CD4-positive, alpha-beta T cell treated with Interleukin-6 at 100 ng/mL for 8 hours (primary cell): ENCODE measurements around the gene RAB9A.
"Not testable (repeated sequence)": the region's sequence is repeated elsewhere in the genome, so short reads cannot be mapped to it uniquely, and the experiment has no call there.

Source experiments
- DNase-seq: peaks from one replicate; pipeline ENCODE4 v3.0.0-alpha.2; 2020; ENCODE audit warnings: mixed read lengths, low spot score

Gene RAB9A, protein sequence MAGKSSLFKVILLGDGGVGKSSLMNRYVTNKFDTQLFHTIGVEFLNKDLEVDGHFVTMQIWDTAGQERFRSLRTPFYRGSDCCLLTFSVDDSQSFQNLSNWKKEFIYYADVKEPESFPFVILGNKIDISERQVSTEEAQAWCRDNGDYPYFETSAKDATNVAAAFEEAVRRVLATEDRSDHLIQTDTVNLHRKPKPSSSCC

GRCh38 chrX:13688958-13689740, at the start of gene RAB9A:
TSS of gene RAB9A (plus strand) at chrX:13689128. CDS start at chrX:13708747, 19,619 bp downstream.
- DNase-seq: peak; percentile 74

- not testable (repeated sequence) for DNase-seq
Measured at GRCh38 chrX:13641684-13642083, 47.2 kb upstream of the RAB9A start.

DNA sequence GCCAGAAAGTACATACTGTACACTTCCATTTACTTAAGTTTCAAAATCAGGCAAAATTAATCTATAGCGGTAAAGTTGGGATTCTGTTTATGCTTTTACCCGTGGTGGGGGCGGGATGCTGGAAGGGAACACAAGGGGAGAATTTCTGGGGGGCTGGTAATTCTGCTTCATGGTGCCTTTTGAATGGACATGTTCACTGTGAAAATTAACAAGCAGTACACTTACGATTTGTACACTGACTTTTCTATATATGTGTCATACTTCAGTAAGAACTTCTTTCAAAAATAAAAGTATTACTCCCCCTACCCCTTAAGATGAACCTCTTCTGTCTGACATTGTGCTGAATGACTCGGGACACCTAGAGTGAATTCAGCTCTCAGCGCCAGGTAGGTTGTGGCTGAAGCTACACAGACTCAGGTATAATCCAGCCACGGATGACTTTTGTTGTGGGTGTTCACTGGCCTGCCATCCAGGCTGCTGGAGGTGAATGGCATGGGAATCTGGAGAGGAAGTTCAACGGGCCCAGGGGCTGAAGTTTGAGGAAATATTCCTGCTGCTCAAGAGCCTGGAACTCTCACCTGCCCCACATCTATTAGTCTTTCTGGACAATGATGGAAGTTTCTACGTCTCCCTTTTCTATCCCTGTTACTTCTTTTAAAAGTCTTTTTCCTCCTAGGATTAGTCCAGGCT, 43.3 kb upstream of the RAB9A start:
- no peak for DNase-seq

DNA sequence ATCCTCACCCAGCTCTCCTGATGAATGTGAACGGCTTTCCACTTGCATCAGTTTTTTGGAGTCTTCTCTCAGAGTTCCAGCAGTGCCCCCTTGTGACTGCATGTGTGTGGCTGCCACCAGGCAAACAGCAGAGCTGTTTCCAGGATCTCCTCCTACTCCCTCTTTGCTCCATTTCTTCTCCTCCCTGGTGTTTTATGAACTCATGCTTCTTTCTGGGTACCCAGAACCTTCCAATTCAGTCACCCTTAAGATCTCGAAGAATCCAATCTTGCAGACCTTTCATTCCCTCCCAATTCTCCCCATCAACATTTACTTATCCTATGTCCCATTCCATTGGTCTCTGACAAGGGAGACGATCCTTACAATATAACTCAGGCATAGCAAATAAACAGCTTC, 42.8 kb upstream of the RAB9A start:
- peak; percentile 12 for DNase-seq

DNA sequence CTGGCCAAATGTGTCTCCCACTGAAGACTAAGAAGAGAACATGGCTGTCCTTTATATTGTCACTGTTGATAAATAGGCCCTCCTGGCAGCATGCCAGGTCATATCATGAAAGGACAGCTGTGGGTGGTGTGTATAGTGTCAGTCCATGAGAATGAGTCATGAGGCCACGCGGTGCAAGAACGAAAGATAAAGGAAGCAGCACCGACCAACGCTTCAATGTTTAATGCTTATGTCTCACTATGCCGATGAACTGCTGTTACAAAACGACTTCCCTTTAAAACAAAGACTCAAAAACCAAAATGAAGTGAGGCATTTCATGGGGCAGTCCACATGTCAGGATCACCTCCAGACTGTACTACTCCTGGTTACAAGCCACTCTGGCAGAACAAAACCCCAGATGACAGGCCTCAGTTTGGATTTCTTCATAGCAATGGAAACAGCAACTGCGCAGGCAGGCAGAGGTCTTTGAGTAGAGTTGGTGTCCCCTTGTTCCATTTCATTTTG, 41.2 kb upstream of the RAB9A start:
- peak; percentile 53 for DNase-seq

- not testable (repeated sequence) for DNase-seq
Measured at GRCh38 chrX:13648336-13648735, 40.6 kb upstream of the RAB9A start.

DNA sequence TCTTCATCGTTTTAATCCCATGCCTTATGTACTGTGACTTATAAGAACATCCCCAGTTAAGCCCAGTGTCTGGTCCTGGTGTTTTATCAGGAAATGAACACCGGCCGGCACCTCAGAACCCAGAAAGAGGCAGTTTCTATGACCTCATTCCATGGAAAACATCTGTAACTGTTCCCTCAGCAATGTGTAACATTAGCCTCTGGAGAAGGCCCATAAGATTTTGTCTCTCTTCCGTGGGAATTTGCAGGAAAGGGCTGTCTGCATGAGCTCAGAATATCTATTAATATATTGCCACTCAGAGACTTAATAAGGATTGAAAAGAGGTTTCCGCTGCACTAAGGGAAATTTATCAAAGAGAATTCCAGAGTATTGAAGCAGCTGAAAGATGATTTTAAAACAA, 39.1 kb upstream of the RAB9A start:
- DNase-seq: no peak

DNA sequence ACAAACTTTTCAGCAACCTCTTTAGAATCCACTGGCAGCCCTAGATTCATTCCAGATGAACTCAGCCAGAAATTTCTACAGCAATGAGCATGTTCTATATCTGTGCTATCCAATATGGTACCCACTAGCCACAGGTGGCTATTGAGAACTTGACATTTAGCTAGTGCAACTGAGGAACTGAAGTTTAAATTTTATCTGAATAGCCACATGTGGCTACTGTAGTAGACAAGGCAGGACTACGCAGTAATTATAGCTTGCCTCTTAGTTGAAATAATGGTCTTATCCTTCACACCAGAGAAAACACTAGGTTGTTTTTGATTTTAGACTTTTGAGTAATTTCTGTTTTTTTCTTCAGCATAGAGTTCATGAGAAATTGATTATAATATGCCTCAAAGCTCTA, 38.6 kb upstream of the RAB9A start:
- no peak for DNase-seq

DNA sequence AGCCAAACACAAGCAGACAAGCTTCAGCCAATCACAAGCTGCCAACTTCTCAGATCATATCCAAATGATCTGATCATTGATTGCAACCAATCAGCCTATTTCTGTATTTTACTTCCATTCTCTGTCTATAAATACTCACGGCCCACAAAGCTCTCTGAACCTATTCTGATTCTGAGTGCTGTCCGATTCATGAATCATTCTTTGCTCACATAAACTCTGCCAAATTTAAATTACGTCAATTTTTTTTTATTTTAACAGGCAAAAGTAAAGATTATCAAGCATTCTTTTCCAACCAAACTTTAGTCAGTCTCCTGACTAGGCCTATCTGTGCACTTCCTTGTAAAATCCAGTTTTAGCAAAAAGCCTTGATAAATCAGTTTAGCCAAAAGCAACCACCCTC, 37.8 kb upstream of the RAB9A start:
- DNase-seq: no peak

GRCh38 chrX:13652287-13652793, 36.6 kb upstream of the RAB9A start:
- no peak for DNase-seq

DNA sequence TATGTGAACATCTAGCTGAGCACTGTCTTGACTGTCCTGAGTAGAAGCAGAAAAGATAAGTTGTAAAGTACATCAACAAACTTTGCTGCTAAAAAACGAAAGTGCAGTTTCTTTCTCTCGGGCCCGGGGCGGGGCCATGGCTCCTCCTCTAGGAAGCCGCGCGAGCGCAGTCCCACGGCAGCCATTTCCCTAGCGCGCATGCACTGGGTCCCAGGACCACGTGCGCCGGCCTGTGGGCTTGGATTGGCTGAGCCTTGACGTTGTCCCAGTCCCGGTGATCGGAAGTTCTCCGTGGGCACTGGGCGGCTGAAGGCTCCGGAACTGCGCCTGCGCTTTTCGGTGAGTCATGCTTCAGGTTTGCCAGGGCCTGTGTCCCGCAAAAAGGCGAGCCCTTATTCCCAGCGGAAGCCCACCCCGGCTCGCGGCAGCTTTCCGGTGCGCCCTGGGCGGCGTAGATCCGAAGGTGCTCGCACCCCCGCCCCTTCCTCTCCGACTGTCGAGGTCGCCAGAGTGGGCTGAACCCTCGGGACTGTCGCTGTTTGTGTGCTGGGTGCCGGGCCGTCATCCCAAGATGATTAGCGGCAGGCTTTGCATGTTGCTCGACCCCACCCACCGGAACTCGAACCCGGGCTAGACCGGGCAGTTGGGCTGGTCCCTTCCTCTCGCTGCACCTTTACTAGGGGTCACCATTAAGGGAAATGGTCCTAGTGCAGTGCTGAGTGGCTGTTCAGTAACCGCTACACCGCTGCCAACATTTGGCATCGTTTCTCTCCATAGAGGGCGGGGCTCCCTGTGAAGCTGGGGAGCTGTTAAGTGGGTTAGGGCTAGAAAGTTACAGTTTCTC, 35.9 kb upstream of the RAB9A start, which contains the start of gene TCEANC:
Gene TCEANC, plus strand, starts transcription at position 292 of the 844 bp plus-strand sequence. CDS start 9,368 bp downstream, outside the sequence.
- DNase-seq: peak; percentile 96

- no peak for DNase-seq
Measured at GRCh38 chrX:13654116-13654515, 34.8 kb upstream of the RAB9A start.

GRCh38 chrX:13655674-13656073, 33.3 kb upstream of the RAB9A start:
- no peak for DNase-seq

- peak; percentile 61 for DNase-seq
Measured at GRCh38 chrX:13658602-13659001, 30.3 kb upstream of the RAB9A start.

- no peak for DNase-seq
Measured at GRCh38 chrX:13659063-13659462, 29.9 kb upstream of the RAB9A start.

DNA sequence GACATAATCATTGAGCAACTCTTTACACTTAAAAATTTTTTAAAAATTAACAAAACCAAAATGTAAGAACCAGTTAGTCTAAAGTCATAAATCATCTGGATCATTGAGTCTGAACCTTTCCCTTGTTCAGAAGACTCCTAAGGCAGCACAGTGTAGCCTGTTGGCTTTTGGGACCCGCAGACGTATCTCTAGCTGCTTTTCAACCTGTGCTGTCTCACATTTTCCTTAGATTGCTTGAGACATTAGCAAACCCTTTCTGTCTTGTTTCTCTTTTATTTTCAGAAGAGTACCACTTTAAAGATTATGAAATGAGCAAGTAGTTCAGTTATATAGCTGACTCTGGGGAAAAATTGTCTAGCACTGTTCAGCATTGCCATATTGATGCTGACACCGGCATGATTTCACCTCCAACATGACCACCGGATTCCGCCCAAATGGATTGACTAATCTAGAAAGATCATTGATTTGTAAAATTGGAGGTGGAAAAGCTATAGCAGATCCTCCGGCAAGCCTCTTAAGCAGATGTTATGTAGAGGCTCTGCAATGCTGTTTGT, 27.1 kb upstream of the RAB9A start:
- DNase-seq: no peak

DNA sequence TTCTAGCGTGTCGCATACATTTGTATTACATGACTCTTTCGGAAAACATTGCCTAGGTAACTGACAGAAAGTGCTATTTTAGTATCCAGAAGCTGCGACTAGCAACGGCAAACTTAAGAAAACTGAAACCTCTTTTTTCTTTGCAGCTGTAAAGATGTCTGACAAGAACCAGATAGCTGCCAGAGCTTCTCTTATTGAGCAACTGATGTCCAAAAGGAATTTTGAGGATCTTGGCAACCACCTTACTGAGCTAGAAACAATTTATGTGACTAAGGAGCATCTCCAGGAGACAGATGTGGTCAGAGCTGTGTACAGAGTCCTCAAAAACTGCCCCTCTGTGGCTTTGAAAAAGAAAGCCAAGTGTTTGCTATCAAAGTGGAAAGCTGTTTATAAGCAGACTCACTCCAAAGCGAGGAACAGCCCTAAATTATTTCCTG, 26.6 kb upstream of the RAB9A start:
- no peak for DNase-seq

DNA sequence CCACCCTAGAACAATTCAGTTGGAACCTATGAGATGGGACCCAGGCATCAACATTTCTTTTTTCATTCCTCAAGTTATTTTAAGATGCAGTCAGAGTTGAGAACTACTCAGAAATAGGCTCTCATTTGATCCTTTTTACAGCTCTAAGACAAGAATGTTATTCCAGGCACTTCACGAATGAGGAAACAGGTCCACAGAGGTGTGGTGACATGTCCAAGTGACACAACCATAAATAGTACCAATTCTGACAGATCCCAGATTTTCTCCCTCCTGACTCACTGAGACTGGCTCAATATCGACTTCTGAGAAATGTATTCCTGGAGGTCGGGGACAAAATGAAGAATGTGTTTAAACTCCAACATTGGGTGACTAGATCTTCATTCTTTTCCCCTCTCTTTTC, 24.9 kb upstream of the RAB9A start:
- no peak for DNase-seq

DNA sequence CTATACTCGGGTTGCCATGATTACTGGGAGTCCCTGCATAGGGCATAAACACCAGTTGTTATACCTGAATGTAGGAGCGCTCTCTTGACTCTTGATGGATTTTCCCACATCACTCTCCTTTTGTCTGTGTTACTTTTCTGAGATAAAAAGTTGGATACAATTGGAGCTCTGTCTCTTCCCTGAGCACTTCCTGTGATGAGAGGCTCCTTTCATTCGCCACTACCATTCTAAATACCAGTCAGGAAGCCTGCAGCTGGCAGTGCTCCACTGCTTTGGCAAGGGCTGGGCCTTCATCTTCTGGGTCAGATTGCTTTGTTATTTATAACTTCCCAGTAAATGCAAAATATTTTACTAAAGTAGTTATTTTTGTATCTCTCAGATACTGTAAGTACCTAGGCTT, 22.1 kb upstream of the RAB9A start:
- DNase-seq: no peak

DNA sequence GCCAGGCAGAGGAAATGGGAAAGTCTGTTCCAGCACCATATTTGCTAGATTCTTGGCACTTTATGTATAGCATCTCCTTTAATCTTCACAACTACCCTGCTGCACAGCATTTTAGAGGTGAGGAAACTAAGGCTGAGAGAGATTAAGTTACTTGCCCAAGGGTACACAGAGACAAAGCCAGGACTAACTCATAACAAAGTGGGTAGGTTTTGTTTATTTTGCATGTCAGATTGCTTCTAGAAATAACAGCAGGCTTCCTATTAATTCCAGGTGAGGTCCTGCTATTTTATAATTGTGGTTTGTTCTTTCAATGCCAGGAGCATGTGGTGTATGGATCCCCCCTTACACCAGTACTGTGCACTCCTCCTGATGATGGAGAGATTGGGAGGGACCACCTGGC, 21.0 kb upstream of the RAB9A start:
- DNase-seq: no peak

DNA sequence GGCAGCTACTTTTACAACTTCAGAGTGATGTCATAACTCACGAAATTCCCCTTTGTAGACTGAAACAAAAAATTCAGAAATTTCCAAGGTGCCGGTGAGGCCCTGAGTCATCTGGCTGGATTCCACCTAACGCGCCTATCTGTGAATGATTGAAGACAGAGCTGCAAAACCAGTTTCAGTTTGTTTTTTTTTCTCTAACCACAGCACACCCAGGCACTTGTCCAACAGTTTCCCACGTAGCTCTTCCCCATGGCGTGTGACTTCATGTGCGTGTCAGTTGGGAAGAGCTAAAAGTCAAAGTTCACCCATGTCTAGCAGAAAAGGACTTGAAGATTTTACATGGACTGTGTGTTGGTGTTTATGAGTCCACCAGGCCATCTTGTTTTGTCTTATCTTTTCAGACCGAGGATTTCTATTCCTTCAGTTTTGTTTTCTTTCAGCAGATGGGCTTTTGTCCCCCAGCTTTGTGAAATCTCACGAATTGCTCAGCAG, 19.6 kb upstream of the RAB9A start:
- peak; percentile 21 for DNase-seq
